Measurements from ENCODE around the gene LONP2.

LONP2 gene, protein sequence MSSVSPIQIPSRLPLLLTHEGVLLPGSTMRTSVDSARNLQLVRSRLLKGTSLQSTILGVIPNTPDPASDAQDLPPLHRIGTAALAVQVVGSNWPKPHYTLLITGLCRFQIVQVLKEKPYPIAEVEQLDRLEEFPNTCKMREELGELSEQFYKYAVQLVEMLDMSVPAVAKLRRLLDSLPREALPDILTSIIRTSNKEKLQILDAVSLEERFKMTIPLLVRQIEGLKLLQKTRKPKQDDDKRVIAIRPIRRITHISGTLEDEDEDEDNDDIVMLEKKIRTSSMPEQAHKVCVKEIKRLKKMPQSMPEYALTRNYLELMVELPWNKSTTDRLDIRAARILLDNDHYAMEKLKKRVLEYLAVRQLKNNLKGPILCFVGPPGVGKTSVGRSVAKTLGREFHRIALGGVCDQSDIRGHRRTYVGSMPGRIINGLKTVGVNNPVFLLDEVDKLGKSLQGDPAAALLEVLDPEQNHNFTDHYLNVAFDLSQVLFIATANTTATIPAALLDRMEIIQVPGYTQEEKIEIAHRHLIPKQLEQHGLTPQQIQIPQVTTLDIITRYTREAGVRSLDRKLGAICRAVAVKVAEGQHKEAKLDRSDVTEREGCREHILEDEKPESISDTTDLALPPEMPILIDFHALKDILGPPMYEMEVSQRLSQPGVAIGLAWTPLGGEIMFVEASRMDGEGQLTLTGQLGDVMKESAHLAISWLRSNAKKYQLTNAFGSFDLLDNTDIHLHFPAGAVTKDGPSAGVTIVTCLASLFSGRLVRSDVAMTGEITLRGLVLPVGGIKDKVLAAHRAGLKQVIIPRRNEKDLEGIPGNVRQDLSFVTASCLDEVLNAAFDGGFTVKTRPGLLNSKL

GRCh38 chr16:48244080-48244862 is at the start of gene LONP2:
LONP2 (plus strand) TSS chr16:48244300; CDS start chr16:48244389, 89 bp downstream.
- DNase-seq: peak; percentile 92

- no peak for DNase-seq
These were observed 49.1 kb upstream of the LONP2 start for GRCh38 chr16:48194828-48195556.

GRCh38 chr16:48197294-48197693 is 46.8 kb upstream of the LONP2 start:
- DNase-seq: no peak

DNA sequence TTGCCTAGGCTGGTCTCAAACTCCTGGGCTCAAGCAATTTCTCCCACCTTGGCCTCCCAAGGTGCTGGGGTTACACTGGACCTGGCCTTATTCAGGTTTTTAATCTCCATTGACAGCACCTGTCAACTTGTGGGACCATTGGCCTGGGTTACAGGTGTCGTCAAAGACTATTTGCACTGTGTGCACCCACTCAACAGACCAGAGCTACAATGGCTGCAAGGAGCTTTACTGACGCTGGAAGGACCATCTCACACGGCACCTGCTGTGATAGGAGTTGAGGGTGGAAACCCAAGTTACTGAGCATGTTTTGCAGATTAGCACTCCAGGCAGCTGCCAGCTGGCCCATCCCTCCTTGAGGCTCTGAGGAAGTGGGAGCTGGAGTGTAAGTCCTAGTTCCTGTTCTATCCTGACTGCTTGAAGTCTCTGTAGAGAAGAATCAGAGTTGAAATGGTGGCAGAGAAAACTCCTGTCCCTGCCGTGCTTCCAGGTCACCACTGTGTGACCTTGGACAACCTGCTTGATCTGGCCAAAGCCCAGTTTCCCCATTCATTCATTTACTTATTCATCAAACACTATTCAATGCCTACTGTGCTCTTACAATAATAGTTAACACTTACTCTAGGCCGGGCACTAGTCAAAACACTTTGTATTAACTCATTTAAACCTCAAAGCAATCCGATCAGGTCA is 42.4 kb upstream of the LONP2 start:
- peak; percentile 31 for DNase-seq

GRCh38 chr16:48203974-48204824 is 39.9 kb upstream of the LONP2 start:
- no peak for DNase-seq

DNA sequence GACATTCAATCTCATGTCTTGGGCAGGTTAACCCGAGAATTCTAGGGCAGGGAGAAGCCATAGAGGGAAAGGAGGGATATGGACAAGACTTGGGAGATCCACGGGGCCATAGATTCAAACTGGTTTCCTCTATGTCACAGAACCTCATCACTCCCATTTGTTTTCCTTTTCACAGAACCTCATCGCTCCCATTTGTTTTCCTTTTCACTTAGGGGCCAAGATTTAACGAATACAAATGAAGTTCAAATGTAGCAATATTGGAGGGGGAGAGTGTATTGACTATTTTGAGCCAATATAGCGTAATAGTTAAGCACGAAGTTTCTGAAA is 39.3 kb upstream of the LONP2 start:
- no peak for DNase-seq

GRCh38 chr16:48206594-48207242 is 37.4 kb upstream of the LONP2 start:
- DNase-seq: no peak

DNA sequence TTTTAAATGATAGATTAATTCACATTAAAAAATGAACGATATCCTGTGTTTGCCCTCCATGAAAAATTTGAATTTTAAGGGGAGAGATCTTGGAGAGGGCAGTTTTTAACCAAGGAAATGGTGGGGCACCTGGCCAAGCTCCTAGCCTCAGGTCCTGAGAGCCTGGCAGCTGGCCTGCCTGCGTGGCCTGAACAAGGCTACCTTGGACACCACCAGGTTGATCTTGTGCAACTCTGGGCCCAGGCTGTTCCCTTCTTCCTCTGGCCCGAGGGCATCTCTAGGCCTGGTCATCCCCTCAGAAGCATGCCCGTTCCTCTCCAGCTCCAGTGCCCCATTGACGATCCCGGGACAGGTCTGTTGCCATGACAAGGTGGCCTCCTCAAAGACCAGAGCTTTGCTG is 33.4 kb upstream of the LONP2 start:
- no peak for DNase-seq

- no peak for DNase-seq
These were observed 32.1 kb upstream of the LONP2 start for GRCh38 chr16:48212033-48212432.

- DNase-seq: no peak
These were observed 28.4 kb upstream of the LONP2 start for GRCh38 chr16:48215738-48216137.

DNA sequence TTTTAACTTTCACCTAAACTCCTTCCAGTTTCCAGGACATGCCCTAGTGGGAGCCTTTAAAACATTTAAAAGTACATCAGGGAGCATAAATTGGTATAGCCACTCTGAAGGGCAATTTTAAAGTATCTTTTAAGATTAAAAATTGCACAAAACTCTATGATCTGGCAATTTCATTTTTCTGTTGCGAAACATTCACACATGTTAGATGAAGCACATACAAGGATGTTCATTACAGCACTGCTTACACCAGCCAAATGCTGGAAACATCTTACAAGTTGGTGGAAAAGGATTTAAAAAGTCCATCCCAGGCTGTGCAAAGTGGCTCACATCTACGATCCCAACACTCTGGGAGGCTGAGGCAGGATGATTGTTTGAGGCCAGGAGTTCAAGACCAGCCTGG is 26.4 kb upstream of the LONP2 start:
- DNase-seq: no peak

GRCh38 chr16:48218473-48218872 is 25.6 kb upstream of the LONP2 start:
- no peak for DNase-seq

- no peak for DNase-seq
These were observed 23.2 kb upstream of the LONP2 start for GRCh38 chr16:48220891-48221290.

DNA sequence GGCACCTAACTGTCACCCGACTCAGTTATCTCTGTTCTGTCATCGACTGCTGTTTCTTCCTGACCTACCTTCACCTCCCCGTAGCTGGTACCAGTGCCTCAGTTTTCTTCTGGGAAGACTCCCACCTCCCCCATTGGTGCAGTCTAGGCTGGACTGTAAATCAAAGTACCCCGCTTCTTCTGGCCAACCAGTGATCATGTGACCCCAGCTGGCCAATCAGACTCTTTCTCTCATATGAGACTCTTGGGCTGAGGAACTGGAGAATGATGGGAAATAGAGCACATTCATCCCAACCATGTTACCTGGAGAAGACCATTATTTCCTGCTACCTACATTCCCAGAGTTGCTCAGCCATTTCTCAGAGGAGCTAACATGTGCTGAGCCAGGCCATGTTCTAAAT is 20.6 kb upstream of the LONP2 start:
- DNase-seq: no peak

DNA sequence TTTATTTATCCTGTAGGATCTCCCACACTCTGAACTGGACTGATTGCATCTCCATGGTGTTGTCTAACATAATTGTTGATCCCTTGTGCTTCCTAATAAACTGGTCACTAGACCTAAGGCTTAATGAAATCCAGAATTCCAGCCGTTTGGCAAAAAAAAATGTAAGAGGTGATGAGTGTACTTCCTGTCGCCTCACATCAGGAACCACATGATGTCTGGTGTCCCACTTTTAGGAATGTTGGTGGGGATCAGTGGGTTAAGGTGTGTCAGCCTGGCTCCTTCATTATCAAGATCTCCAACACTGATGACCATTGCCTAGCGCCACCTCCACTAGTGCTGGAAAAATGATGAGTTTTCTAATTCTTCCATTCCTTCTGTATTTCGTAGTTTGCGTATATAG is 18.6 kb upstream of the LONP2 start:
- no peak for DNase-seq

DNA sequence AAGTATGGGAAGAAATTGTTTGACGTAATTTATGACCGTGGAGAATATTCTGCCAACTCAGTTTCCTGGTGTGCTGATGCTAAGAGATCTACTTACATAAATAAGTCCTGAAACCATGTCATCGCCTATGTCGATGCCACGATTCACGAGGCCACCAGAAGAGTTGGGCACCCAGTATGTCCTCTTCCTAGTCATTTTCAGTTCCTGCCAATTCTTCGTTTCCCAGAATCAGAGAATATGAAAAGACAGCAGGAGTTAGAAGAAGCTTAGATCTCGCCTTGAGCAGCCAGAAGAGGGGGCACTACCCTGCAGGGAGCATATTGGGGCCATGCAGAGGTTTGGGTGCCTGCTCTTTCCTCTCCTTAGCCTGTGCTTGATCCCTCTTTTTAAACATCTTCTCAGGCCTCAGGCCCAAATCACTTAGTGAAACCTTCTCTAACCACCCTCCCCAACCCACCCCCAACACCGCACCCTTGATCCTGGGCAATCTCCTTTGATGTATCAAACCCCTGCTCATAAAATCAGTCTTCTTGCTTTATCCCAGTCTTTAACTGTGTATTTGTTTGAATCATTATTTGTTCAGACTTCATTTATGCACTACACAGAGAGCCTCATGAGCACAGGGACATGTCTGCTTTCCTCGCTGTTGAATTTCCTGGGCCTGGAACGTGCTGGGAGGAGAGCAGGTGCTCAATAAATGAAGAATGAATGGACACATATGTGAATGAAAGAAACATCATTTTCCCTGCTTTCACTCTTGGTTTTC is 12.2 kb upstream of the LONP2 start:
- peak; percentile 79 for DNase-seq

DNA sequence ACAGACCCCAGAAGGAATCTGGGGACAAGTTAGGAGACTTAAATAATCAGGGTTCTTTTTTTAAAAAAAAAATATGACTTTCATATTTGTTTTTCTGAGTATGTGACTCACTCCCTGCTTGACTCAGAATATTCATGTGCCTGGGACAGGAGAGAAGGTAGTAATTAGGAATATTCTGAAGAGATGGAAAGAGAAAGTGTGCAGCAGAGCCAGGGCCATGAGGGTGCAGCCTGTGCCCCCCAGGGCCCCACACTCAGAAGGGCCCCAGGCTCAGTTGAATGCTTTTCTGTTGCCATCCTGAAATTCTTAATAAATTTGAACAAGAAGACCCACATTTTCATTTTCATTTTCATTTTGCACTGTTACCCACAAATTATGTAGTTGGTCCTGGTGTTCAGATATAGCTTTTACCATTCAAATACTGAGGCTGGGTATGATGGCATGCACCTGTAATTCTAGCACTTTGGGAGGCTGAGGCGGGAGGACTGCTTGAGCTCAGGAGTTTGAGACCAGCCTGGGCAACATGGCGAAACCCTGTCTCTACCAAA is 11.5 kb upstream of the LONP2 start:
- peak; percentile 40 for DNase-seq

GRCh38 chr16:48234630-48235029 is 9.5 kb upstream of the LONP2 start:
- DNase-seq: no peak

GRCh38 chr16:48235058-48235555 is 9.0 kb upstream of the LONP2 start:
- DNase-seq: no peak

Data from suppressor macrophage treated with lipopolysaccharide for 4 hours (primary cell).